ENCODE measurements around the gene RHOBTB3.

DNA sequence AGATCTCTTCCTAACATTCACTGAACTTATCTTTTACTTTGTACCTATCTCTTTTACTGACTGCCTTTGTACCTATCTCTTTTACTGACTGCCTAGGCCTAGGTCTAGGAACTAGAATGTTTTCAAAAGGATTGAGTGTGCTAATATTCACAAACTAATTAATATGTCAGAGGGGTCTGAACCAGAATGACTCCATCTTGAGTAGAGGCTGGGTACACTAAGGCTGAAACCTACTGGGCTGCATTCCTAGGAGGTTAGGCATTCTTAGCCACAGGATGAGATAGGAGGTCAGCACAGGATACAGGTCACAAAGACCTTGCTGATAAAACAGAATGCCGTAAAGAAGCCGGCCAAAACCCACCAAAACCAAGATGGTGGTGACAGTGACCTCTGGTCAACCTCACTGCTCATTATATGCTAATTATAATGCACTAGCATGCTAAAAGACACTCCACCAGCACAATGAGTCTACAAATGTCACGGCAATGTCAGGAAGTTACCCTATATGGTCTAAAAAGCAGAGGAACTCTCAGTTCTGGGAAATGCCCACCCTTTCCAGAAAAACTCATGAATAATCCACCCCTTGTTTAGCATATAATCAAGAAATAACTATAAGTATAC lies 2.5 kb upstream of the RHOBTB3 start:
- TF ChIP-seq, protein P1, sequence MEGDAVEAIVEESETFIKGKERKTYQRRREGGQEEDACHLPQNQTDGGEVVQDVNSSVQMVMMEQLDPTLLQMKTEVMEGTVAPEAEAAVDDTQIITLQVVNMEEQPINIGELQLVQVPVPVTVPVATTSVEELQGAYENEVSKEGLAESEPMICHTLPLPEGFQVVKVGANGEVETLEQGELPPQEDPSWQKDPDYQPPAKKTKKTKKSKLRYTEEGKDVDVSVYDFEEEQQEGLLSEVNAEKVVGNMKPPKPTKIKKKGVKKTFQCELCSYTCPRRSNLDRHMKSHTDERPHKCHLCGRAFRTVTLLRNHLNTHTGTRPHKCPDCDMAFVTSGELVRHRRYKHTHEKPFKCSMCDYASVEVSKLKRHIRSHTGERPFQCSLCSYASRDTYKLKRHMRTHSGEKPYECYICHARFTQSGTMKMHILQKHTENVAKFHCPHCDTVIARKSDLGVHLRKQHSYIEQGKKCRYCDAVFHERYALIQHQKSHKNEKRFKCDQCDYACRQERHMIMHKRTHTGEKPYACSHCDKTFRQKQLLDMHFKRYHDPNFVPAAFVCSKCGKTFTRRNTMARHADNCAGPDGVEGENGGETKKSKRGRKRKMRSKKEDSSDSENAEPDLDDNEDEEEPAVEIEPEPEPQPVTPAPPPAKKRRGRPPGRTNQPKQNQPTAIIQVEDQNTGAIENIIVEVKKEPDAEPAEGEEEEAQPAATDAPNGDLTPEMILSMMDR (IDR thresholded peaks at IDR 0.05): no peak
- TF ChIP-seq POLR2A (IDR thresholded peaks at IDR 0.05): no peak

Data from breast epithelium (tissue), 3 donors.